ENCODE results near the gene MBP.
A peak's percentile ranks its signal among the peaks of the same experiment; 100 is the strongest.

MBP gene

GRCh38 chr18:77132369-77133050, at the start of gene MBP:
TSS of gene MBP (minus strand) at chr18:77132783. CDS start at chr18:77105261, 27,522 bp downstream.
- peak within 1 kb of the TSS; percentile 94 for H3K27ac ChIP-seq
- TF ChIP-seq CTCF (conservative IDR thresholded peaks at IDR 0.05), result no peak

- no peak overlapping the region for H3K27ac ChIP-seq
- TF ChIP-seq CTCF (conservative IDR thresholded peaks at IDR 0.05), result 0 out of 2 replicates have a peak, but pooled peaks have one; percentile 17
These were observed 49.5 kb upstream of the MBP start for GRCh38 chr18:77181950-77182707.

GRCh38 chr18:77178559-77178958, 46.0 kb upstream of the MBP start:
- H3K27ac ChIP-seq, result no peak overlapping the region

GRCh38 chr18:77177009-77177408, 44.4 kb upstream of the MBP start:
- no peak for TF ChIP-seq CTCF (conservative IDR thresholded peaks at IDR 0.05)

More at GRCh38 chr18:77178559-77178958, 46.0 kb upstream of the MBP start:
- no peak for TF ChIP-seq CTCF (conservative IDR thresholded peaks at IDR 0.05)

GRCh38 chr18:77173275-77174030, 40.9 kb upstream of the MBP start:
- H3K27ac ChIP-seq, result no peak overlapping the region
- no peak for TF ChIP-seq CTCF (conservative IDR thresholded peaks at IDR 0.05)

More at GRCh38 chr18:77177009-77177408, 44.4 kb upstream of the MBP start:
- no peak overlapping the region for H3K27ac ChIP-seq

GRCh38 chr18:77170890-77171410, 38.4 kb upstream of the MBP start:
- no peak for TF ChIP-seq CTCF (conservative IDR thresholded peaks at IDR 0.05)
- no peak overlapping the region for H3K27ac ChIP-seq
